Choroid plexus epithelial cell (primary cell): ENCODE results near the gene ADGRL1.
A peak's percentile ranks its signal among the peaks of the same experiment; 100 is the strongest.
"Not testable (repeated sequence)": the region's sequence is repeated elsewhere in the genome, so short reads cannot be mapped to it uniquely, and the experiment has no call there.

ENCODE experiments used
- DNase-seq: peaks from one replicate; pipeline ENCODE4 v3.0.0-alpha.2; 2010; ENCODE audit warnings: low read depth
- H3K4me3 ChIP-seq: 2 replicates; pipeline ENCODE4 v1.5.1; 2011; ENCODE audit warnings: low read depth, mild to moderate bottlenecking, control low read depth, low read length, moderate library complexity
- TF ChIP-seq, protein P1 (sequence below): conservative IDR thresholded peaks from 2 replicates; pipeline ENCODE4 v1.5.1; 2011; ENCODE audit warnings: low read depth, mild to moderate bottlenecking, control low read depth, inconsistent platforms, low read length, moderate library complexity

The ADGRL1 gene

DNA sequence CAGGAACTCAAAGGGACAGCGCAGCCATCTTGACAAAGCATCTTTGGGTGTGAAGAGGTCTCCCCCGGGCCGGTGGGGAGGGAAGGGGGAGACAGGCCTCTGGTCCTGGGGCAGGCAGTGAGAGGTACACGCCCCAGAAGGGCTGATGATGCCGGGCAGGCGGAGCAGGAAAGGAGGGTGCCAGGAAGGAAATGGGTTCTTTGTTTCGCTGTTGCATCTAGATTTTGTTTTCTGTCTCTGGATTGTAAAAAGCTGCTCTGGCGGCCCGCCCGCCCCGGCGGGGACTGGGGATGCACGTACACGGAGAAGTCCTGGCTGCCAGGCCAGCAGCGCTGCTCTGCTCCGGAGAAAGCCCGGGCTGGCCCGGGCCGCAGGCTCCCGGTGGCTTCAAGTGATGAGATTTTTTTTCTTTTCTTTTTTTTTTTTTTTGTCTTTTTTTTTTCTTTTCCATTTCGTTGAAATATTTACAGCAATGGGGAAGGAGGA is 56.4 kb downstream of the ADGRL1 start:
- DNase-seq: no peak
- TF ChIP-seq, protein P1, sequence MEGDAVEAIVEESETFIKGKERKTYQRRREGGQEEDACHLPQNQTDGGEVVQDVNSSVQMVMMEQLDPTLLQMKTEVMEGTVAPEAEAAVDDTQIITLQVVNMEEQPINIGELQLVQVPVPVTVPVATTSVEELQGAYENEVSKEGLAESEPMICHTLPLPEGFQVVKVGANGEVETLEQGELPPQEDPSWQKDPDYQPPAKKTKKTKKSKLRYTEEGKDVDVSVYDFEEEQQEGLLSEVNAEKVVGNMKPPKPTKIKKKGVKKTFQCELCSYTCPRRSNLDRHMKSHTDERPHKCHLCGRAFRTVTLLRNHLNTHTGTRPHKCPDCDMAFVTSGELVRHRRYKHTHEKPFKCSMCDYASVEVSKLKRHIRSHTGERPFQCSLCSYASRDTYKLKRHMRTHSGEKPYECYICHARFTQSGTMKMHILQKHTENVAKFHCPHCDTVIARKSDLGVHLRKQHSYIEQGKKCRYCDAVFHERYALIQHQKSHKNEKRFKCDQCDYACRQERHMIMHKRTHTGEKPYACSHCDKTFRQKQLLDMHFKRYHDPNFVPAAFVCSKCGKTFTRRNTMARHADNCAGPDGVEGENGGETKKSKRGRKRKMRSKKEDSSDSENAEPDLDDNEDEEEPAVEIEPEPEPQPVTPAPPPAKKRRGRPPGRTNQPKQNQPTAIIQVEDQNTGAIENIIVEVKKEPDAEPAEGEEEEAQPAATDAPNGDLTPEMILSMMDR: no peak
- no peak overlapping the region for H3K4me3 ChIP-seq

DNA sequence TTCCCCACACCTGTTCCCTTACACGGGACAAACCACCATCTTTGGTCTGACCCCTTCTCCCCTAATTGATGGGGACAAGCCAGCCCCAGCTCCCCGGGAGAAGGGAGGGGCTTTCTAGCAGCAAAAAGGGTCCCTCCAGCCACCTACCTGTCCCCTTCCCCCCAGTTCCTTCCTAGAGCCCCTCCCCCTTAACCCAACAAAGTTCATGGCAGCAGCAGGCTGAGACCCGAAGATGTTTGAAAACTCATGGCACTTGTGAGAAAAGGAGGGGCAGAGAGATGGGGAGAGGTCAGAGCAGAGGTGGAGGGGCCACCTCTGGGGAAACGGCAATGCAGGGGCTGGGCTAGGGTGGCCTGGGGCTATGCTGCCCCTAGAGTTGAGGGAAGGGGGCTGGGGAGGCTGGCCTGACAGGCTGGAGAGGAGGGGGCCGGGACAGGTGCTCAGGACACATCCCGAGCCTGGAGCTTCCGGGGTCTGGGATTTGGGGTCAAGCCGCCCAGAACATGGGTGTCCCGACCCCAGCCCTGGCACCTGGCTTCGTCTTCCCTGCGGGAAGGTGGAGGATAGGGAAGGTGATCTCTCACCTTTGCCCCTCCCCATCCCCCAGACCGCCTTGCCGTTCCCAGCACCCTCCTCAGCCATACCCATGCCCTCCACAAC is 57.1 kb downstream of the ADGRL1 start:
- TF ChIP-seq, protein P1: no peak
- H3K4me3 ChIP-seq: no peak overlapping the region
- DNase-seq: no peak

DNA sequence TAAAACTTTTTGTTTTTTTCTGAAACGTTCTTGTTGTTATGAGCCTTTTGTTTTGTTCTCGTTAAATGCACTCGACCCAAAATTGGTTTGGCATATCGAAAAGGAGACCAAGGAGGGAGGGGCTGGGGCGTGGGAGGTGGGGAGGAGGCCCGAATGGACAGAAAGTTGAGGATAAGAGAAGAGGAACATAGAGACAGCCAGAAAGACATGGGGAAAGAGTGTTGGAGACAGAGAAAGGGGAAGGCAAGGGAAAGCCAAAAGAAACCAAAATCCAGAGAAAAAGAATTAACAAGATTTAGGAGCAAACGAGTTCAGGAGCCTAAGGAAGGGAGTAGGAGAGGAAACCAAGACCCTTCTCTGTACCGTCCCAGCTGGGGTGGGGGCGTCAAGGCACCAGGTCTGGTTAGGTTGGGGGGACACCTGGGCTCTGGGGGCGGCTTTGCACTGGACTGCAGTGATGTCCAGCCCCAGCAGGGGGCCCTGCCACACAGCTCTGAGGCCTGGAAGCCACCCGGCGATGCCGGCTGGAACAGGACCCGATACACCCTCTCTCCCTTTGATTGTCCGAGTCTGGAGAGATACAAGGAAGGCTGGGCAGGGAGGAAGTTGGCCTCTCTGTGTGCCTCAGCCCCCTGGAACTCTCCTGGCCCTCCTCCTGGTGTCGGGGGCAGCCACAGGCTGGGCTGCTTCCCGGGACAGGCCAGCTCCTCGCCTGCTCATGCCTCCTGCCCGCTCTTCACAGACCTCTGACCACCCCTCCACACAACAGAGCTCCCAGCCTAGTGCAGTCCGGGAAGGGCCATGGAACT is 58.0 kb downstream of the ADGRL1 start:
- no peak overlapping the region for H3K4me3 ChIP-seq
- peak; percentile 66 for DNase-seq
- TF ChIP-seq, protein P1: peak; percentile 86

DNA sequence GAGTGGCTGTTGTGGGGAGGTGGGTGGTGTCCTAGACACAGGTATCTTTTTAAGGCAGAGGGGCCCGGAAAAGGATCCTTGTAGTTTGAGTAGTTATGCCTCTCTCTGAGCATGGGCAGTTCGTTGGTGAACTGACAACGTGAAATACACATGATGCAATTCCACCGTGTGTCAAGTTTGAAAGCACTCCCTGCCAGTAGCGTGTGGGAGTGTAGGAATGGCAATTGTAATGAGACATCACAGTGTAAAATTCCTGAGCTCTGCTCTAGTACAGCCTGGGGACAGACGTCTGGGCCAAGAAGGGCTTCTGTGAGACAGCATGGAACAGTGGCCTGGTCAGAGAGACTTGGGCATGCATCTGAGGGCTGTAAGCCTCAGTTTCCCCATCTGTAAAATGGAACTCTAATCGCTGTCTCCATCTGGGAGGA is 59.2 kb downstream of the ADGRL1 start:
- H3K4me3 ChIP-seq: no peak overlapping the region
- DNase-seq: peak; percentile 81
- TF ChIP-seq, protein P1: no peak

DNA sequence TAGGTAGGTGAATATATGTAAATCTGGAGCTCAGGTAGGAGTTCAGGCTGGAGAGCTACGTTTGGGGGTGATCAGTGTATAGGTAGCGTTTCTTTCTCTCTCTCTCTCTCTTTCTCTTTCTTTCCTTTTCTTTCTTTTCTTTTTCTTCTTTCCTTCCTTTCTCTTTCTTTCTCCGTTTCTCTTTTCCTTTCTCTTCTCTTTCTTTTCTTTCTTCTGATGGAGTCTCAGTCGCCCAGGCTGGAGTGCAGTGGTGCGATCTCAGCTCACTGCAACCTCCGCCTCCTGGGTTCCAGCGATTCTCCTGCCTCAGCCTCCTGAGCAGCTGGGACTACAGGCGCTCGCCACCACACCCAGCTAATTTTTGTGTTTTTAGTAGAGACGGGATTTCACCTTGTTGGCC is 59.8 kb downstream of the ADGRL1 start:
- H3K4me3 ChIP-seq, DNase-seq: not testable (repeated sequence)

DNA sequence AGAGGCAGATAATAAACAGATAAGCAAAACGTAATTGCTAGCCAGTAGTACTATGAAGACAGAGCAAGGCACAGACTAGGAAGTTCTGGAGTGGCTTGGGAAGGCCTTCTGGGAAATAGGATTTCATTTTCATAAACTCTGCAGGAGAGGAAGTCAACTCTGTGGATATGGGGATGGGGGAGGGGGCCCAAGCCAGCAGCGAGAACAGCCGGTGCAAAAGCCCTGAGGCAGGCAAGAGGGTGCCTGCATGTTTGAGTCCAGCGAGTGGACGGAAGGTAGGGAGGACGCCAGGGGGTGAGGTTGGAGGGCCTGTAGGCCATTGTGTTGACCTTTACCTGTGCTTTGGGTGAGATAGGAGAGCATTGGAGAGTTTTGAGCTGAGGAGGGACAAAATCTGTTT is 60.6 kb downstream of the ADGRL1 start:
- H3K4me3 ChIP-seq: no peak overlapping the region
- DNase-seq: no peak
- TF ChIP-seq, protein P1: no peak

DNA sequence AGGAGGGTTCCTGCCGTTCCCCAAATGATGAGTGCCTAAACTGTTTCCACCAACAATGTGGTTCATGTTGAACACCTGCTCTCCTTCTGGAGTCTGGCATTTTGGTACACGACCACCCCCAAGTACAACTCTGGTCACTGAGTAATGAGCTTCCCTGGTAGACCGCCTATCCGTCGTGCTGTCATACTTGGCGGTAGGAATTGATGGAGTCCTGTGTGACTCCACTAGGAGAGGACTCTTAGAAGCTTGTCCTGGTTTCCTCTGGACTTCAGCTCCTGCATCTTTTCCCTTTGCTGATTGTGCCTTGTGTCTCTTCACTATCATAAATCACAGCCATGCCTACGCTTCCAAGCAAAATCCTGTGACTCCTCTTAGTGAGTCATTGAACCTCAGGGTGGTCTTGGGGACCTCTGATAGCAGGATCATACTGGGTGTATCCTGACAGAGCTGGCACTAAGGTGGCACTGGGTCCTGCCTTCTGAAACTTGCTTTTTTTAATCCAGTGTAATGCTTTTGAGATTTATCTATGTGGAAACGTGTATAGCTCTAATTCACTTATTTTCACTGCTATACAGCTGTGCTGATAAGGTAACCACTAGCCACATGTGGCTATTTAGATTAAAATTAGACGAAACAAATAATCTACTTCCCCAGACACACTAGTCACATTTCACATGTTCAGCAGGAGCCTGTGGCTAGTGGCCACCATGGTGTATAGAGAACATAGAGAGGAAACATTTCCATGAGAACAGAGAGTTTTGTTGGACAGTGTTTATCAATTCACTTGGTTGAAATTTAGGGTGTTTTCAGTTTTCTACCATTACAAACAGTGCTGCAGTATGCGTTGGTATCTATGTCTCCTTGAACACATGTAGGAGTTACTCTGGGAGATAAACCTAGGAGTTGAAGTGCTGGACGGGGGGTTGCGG is 63.4 kb downstream of the ADGRL1 start:
- DNase-seq: no peak
- TF ChIP-seq, protein P1: no peak
- no peak overlapping the region for H3K4me3 ChIP-seq
